GM21526 (cell line): Measurements from ENCODE around the gene SPECC1L.

Experiments
- ATAC-seq: cut with Tn5 transposase; IDR thresholded peaks from one replicate; pipeline ENCODE4 v1.9.1; 2021; ENCODE audit warnings: moderate library complexity; ENCODE audit not compliant: unreplicated experiment, low FRiP score

Gene SPECC1L

DNA sequence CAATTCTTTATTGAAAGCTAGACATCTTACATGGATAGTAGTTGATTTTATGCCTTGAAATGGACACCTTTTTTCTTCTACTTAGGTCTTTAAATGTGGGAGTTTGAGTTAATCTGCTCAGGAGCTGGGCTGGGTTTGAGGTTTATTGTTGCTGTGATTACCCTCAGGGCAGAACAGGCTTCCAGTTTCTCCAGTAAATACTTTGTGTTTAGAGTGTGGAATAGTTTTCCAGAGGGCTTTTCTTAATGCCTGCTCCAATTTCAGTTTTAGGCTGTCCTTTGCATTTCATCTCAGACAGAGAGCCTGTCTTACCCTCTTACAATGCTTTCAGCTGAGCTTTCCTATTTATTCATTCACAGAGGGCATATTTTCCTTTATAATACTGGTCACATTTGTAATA, 86.9 kb downstream of the SPECC1L start:
- ATAC-seq = no peak

DNA sequence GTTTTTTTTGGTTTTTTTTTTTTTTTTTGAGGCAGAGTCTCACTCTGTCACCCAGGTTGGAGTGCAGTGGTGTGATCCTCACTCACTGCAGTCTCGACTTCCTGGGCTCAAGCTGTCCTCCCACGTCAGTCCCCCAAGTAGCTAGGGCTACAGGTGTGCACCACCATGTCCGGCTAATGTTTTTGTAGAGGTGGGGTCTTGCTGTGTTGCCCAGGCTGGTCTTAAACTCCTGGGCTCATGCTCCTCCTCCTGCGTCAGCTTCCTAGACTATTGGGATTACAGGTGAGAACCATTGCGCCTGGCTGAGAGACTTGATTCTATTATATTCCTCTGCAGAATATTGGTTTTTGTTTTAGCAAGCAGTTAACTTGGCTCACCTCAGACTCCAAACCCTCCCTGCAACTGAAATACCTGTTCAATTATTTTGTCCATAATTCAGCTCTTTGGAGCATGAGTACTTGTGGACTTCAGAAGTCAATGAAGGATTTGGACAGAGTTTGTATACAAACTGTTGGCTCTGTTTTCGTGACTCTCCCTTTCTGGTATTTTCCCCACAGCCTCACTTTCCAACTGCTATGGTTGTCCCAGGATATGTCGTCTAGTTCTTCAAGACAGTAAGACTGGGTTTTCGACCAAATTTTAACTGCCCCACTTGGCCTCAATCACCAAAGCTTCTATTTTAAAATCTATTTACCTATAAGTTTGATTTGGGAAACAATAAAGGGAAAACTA, 87.6 kb downstream of the SPECC1L start:
- no peak for ATAC-seq

DNA sequence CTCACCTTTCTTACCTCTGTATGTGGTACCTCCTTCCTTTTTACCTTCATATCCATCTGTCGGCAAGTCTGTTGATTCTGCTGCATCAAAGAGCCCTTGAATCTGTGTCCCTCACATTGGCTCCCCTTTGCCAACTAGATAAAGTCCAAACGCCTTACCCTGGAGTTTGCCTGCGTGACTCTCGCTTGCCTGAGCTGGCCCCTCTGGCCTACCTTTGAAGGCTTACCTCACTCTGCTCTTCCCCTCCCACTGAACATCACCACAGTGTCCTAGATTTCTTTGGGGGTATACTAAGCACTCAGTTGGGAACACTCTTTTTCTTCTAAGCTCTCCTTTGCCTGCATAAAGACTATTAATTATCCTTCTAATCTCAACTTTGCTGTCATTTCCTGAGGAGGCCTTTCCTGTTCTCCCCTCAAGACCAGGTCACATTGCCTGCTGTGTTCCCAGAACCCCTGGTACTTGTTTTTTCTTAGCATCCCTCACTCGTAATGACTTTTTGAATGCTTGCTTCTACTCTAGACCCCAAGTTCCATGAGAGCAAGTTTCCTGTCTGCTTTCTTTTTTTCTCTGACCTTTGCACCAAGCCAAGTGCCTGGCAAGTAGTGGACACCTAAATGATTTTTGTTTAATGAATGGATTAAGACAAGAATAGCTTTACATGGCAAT, 89.0 kb downstream of the SPECC1L start:
- no peak for ATAC-seq

GRCh38 chr22:24361976-24362646, 91.5 kb downstream of the SPECC1L start:
- ATAC-seq = no peak

- no peak for ATAC-seq
These were observed 92.6 kb downstream of the SPECC1L start for GRCh38 chr22:24363243-24363642.

- no peak for ATAC-seq
These were observed 96.1 kb downstream of the SPECC1L start for GRCh38 chr22:24366701-24367100.

DNA sequence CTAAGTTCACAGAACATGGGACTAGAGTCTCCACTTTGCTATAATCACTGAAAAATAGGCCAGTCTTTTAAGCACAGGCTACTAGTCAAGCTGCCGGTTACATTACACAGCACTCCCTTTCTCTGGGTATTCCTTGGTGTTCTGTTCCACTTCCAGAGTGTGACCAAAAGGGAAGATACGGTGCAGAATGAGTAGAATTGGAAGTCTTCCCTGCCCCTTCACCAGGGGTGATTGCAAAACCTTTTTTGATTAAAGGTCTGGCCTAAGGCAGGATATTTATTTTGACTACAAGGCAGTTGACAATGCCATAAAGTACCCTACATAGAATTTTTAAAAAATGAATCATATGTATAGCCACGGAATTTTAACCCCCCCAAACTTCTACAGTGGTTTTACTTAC, 97.2 kb downstream of the SPECC1L start:
- ATAC-seq = no peak

GRCh38 chr22:24370401-24370800, 99.8 kb downstream of the SPECC1L start:
- no peak for ATAC-seq

DNA sequence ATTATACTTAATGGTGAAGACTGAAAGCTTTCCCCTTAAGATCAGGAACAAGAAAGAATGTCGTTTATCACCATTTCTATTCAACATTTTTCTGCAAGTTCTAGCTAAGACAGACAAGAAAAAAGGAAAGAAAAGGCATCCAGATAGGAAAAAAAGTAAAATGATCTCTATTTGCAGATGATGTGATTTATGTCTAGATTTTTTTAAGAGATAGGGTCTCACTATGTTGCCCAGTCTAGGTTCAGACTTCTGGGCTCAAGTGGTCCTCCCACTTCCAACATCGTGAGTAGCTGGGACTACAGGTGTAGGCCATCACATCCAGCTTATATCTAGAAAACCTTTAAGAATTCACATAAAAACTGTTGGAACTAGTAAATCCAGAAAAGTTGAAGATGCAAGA, 105.4 kb downstream of the SPECC1L start:
- ATAC-seq = no peak

GRCh38 chr22:24376586-24376985, 106.0 kb downstream of the SPECC1L start:
- no peak for ATAC-seq

DNA sequence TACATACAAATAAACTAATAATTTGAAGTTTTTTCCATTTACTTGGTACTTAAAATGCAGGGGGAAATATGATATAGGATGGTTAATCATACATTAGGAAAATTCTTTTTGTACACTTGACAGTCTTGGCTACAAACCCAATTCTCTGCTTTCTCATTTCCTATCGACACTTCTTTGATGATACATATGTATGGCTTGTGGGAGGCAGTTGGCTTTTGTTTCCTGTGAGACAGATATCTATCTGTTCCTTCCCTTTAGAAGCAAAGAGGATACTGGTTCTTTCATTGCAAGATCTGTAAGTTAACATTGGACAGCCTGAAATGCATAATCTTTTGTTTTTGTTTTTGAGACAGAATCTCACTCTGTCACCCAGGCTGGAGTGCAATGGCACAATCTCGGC, 108.9 kb downstream of the SPECC1L start:
- no peak for ATAC-seq

DNA sequence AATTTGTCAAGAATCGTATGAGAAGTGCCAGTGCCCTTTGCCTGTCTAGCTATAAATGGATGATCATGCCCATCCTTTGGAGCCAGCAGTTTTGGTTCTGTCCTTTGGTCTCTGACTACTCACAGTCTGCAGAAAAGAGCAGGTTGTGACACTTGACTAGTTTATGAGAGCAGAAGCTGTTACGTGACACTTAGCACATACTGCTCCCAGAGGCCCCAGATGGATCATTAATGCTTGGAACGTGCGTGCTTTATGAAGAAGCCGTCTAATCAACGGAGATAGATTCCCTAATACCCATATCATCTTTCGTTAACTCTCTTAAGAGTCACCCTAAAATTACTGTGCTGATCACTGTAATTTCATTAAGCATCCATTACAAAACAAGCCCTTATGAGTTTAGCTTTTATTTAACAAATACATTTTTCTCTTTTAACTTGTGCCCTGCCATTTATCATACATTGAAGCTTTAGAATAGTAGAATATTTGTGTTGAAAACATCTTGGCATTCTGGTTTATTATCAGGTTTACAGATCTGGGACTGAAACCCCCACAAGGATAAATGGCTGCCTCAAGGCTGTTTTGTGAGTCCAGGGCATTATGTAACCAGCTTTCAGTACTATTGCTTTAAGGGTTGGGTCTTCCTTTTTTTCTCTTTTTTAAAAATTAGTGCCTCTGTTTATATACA, 109.7 kb downstream of the SPECC1L start:
- no peak for ATAC-seq

DNA sequence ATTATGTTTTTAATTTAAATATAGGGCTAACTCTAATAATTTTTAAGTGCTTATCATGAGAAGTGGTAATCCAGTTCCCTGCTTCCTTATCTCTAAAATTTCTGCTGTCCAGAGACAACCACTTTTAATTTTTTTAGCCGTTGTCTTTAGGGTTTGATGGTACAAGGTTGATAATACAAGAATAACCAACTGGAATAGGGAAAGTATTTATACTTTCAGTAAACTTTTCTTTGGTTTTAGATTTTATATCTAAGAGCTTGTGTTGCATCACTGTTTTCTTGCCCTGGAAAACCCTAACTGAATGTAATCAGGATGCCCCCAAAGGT, 110.2 kb downstream of the SPECC1L start:
- ATAC-seq = no peak

- no peak for ATAC-seq
These were observed 112.4 kb downstream of the SPECC1L start for GRCh38 chr22:24383061-24383460.

DNA sequence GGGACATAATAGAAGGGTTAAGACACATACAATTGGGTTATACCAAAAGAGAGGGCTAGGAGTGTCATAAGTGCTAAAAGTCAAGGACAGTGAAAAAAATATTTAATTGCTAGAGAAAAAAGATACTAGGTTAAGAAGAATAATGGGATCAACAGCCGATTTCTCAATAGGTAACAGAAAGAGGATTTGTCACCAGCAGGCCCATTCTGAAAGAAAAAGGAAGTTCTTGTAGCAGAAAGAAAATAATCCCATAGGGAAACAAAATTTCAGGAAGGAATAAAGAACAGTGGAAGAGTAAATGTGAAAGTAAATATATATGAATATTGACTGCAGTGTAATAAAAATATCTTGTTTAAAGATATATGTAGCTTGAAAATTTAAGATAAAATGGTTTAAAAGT, 113.5 kb downstream of the SPECC1L start:
- no peak for ATAC-seq

- ATAC-seq = no peak
These were observed 116.4 kb downstream of the SPECC1L start for GRCh38 chr22:24386937-24387471.

- no peak for ATAC-seq
These were observed 119.0 kb downstream of the SPECC1L start for GRCh38 chr22:24389680-24390079.

DNA sequence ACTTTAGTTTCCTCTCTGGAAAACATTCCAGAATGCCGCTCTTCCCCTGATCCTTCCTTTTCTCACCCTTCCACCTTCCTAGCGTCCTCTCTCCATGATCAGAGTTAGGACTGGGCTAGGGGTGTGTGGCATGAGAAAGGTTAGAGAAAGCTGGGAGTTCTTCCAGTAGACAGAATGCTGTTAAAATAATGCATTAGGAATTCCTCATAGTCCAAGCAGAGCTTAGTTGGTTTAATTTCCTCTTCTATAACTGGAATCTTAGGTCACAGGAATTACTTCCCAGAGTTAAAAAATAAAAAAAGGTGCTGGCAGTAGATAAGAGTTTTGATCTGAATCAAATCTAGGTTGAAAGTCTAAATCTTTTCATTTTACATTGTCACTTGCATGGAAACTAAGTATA, 119.5 kb downstream of the SPECC1L start:
- no peak for ATAC-seq

DNA sequence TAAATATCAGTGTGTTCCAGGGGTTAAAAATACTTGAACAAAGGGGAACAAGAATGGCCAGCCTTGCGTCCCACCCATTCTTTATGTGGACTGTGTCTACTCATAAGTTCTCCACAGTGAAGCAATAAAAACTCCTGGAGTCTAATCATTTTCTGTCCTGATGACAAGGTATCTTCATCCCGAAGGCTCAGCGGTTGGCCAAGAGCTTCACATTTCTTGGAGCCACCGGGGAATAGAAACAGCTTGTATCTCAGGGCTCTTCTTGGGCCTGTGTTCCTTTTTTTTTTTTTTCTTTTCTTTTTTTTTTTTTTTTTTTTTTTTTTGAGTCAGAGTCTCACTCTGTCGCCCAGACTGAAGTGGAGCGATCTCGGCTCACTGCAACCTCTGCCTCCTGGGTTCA, 119.9 kb downstream of the SPECC1L start:
- ATAC-seq = no peak

DNA sequence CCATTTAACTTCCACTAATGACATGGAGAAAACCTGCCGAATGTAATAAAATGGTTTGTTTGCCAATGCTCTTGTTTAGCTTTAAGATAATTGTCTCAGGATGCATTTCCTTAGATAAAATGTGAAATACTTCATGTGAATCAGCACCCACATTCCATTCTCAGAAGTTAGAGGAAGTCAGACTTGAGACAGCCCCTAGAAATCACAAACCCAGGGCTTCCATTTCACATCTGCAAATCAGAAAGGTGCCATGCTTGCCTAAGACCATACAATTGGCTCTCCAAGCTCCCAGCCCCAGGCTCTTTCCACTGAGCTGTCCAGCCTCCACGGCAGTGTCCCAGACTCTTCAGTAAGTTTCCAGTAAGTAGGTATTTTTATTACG, 121.2 kb downstream of the SPECC1L start:
- ATAC-seq = no peak
